Neural progenitor cell (in vitro differentiated cells): ENCODE measurements around the gene AFMID. TPM values are rescaled to one million over a fixed set of nuclear protein-coding genes. Genes with fewer than 3 reads are reported as not detected.
A peak's percentile ranks its signal among the peaks of the same experiment; 100 is the strongest.

Experiments
- DNase-seq: peaks from one replicate; pipeline ENCODE4 v3.0.0-alpha.2; 2016; ENCODE audit warnings: low spot score
- H2AFZ ChIP-seq: fragments of 200-600 bp; sonication (generic); replicated peaks from 2 replicates; pipeline ENCODE4 v1.6.1; 2016; ENCODE audit warnings: antibody characterized with exemption
- H3F3A ChIP-seq: fragments of 200-600 bp; sonication (generic); 2 replicates; pipeline ENCODE4 v1.6.1; 2016; ENCODE audit warnings: antibody characterized with exemption, low read depth
- H3K27ac ChIP-seq: fragments of 200-600 bp; sonication (generic); 2 replicates; pipeline ENCODE4 v1.5.1; 2016; ENCODE audit warnings: mild to moderate bottlenecking
- H3K27me3 ChIP-seq: fragments of 200-600 bp; sonication (generic); 2 replicates; pipeline ENCODE4 v1.6.1; 2016; ENCODE audit warnings: mild to moderate bottlenecking, moderate library complexity
- H3K36me3 ChIP-seq: fragments of 200-600 bp; sonication (generic); 2 replicates; pipeline ENCODE4 v1.5.1; 2016
- H3K4me1 ChIP-seq: fragments of 200-600 bp; sonication (generic); 2 replicates; pipeline ENCODE4 v1.6.1; 2016; ENCODE audit warnings: mixed run types
- H3K4me2 ChIP-seq: fragments of 200-600 bp; sonication (generic); 2 replicates; pipeline ENCODE4 v1.6.1; 2016
- H3K4me3 ChIP-seq: fragments of 200-600 bp; sonication (generic); 2 replicates; pipeline ENCODE4 v1.5.1; 2016
- H3K79me2 ChIP-seq: fragments of 200-600 bp; sonication (generic); 2 replicates; pipeline ENCODE4 v1.6.1; 2016; ENCODE audit warnings: low read depth
- H3K9ac ChIP-seq: fragments of 200-600 bp; sonication (generic); 2 replicates; pipeline ENCODE4 v1.6.1; 2016
- H3K9me3 ChIP-seq: fragments of 200-600 bp; sonication (generic); 2 replicates; pipeline ENCODE4 v1.5.1; 2016; ENCODE audit warnings: low read depth
- H4K20me1 ChIP-seq: fragments of 200-600 bp; sonication (generic); 2 replicates; pipeline ENCODE4 v1.6.1; 2016; ENCODE audit warnings: low read depth
- H3K27ac Mint-ChIP-seq: 3 replicates; pipeline ENCODE4 v1.8.0; 2021; ENCODE audit warnings: mixed read lengths
- H3K27me3 Mint-ChIP-seq: 2 replicates; pipeline ENCODE4 v1.8.0; 2022; ENCODE audit warnings: low read depth, mild to moderate bottlenecking, inconsistent platforms, moderate library complexity, mixed read lengths; ENCODE audit not compliant: insufficient read depth
- H3K36me3 Mint-ChIP-seq: 3 replicates; pipeline ENCODE4 v1.8.0; 2021; ENCODE audit warnings: mixed read lengths
- H3K4me1 Mint-ChIP-seq: 3 replicates; pipeline ENCODE4 v1.8.0; 2021; ENCODE audit warnings: mixed read lengths
- H3K4me3 Mint-ChIP-seq: 3 replicates; pipeline ENCODE4 v1.8.0; 2021; ENCODE audit warnings: mild to moderate bottlenecking, moderate library complexity, mixed read lengths
- H3K9me3 Mint-ChIP-seq: 3 replicates; pipeline ENCODE4 v1.8.0; 2020; ENCODE audit warnings: mixed read lengths
- CTCF ChIP-seq: fragments of 200-600 bp; sonication (generic); IDR thresholded peaks from 2 replicates; pipeline ENCODE4 v1.5.1; 2017; ENCODE audit warnings: antibody characterized with exemption, mild to moderate bottlenecking
- EZH2 ChIP-seq: fragments of 200-600 bp; sonication (generic); IDR thresholded peaks from 2 replicates; pipeline ENCODE4 v1.6.1; 2017; ENCODE audit warnings: antibody characterized with exemption, mild to moderate bottlenecking, moderate library complexity
- EZH2phosphoT487 ChIP-seq: fragments of 200-600 bp; sonication (generic); IDR thresholded peaks from 2 replicates; pipeline ENCODE4 v1.6.1; 2017; ENCODE audit warnings: antibody characterized with exemption
- total RNA-seq: library from RNA; depleted of rRNA; stranded (reverse); fragments of >200 nt; gene quantifications from 2 replicates; pipeline ENCODE4 v1.2.3, GENCODE V29; 2015; ENCODE audit warnings: low replicate concordance

AFMID gene
- total RNA-seq, 1 donor from 2014 or later: 76.8 TPM

- Histone ChIP-seq H3K27me3 (no peaks in the 10 kb centered on the region), H4K20me1 (no peaks in the 10 kb centered on the region), H3K4me1 (no peaks in the 10 kb centered on the region), H2AFZ (no peak overlapping the region), H3K79me2 (no peaks in the 10 kb centered on the region), H3K9me3 (no peaks in the 10 kb centered on the region), H3K4me2 (no peak overlapping the region), H3K27ac (no peak overlapping the region), H3K9ac (no peak overlapping the region), H3K4me3 (no peak overlapping the region), H3K36me3 (no peaks in the 10 kb centered on the region), H3F3A (no peaks in the 10 kb centered on the region)
- TF ChIP-seq EZH2phosphoT487: no peak
- no peak for TF ChIP-seq EZH2
- no peak for TF ChIP-seq CTCF
- no peak overlapping the region for H3K27ac Mint-ChIP-seq
- H3K27me3 Mint-ChIP-seq: peaks cover 4% of the 10 kb centered on the region
- DNase-seq: no peak
- no peaks in the 10 kb centered on the region for H3K4me1 Mint-ChIP-seq
- H3K36me3 Mint-ChIP-seq: no peaks in the 10 kb centered on the region
- H3K9me3 Mint-ChIP-seq: no peaks in the 10 kb centered on the region
- no peak overlapping the region for H3K4me3 Mint-ChIP-seq
These were observed 27.5 kb upstream of the AFMID start for GRCh38 chr17:78159575-78160158.

- H3K36me3 Mint-ChIP-seq: no peaks in the 10 kb centered on the region
- H3K4me1 Mint-ChIP-seq: no peaks in the 10 kb centered on the region
- Histone ChIP-seq H3K9ac (no peak overlapping the region), H3K4me3 (no peak overlapping the region), H3K9me3 (no peaks in the 10 kb centered on the region), H3K79me2 (no peaks in the 10 kb centered on the region), H2AFZ (no peak overlapping the region), H3K36me3 (no peaks in the 10 kb centered on the region), H3K4me1 (peaks cover 3% of the 10 kb centered on the region), H3K27me3 (no peaks in the 10 kb centered on the region), H3K27ac (no peak overlapping the region), H3K4me2 (no peak overlapping the region), H4K20me1 (peaks cover 4% of the 10 kb centered on the region), H3F3A (peaks cover under 1% of the 10 kb centered on the region)
- TF ChIP-seq EZH2 (no peak), EZH2phosphoT487 (no peak)
- no peak for DNase-seq
- H3K27ac Mint-ChIP-seq: peak overlapping the region; percentile 72
- no peaks in the 10 kb centered on the region for H3K27me3 Mint-ChIP-seq
- H3K9me3 Mint-ChIP-seq: no peaks in the 10 kb centered on the region
- H3K4me3 Mint-ChIP-seq: no peak overlapping the region
These were observed 23.0 kb upstream of the AFMID start for GRCh38 chr17:78163881-78164747.

DNA sequence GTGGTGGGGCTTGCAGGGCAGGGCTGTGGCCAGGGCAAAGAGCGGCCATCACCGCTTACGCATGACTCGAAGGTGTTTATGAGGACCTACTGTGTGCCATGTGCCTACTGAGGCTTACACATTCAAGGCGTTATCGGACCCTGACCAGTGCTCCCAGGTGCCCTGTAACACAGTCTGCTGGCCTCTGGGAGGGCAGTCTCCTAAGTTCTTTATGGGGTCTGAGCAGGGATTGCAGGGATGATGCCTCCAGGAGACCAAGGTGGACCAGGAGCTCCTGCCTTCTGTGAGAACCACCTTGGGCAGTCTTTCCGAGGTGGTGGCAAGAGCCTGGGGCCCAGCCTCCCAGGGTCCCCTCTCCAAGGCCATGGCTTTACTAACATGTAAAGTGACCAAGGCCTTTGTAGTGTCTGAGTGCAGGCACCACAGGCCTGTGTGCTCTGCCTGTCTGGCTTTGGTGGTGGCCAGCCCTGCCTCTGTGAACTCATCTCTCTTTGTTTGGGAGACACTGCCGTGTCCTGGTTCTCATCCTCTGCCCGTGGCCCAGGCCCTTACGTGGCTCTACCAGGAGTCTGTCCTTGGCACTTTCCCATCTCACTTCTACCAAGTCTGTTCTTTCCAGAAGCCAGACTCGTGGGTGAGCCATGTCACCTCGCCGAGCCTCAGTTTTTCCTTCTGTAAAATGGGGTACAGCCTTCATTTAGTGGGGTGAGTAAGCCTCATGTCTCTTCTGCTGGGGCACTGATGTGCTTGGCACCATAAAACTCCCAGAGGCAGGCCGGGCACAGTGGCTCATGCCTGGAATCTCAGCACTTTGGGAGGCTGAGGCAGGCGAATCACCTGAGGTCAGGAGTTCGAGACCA, 22.2 kb upstream of the AFMID start:
- H3K36me3 ChIP-seq: no peaks in the 10 kb centered on the region
- H3K27ac ChIP-seq: no peak overlapping the region
- Mint-ChIP-seq H3K4me3 (peak overlapping the region; percentile 13), H3K36me3 (no peaks in the 10 kb centered on the region), H3K9me3 (no peaks in the 10 kb centered on the region), H3K27ac (no peak overlapping the region), H3K27me3 (no peaks in the 10 kb centered on the region), H3K4me1 (no peaks in the 10 kb centered on the region)
- no peak overlapping the region for H3K4me2 ChIP-seq
- no peak for DNase-seq
- H3K27me3 ChIP-seq: no peaks in the 10 kb centered on the region
- no peak overlapping the region for H3K4me3 ChIP-seq
- TF ChIP-seq EZH2phosphoT487 (no peak), EZH2 (no peak), CTCF (no peak)
- no peaks in the 10 kb centered on the region for H3K79me2 ChIP-seq
- H3F3A ChIP-seq: peaks cover 9% of the 10 kb centered on the region
- no peak overlapping the region for H3K9ac ChIP-seq
- H4K20me1 ChIP-seq: peaks cover 12% of the 10 kb centered on the region
- peaks cover 9% of the 10 kb centered on the region for H3K4me1 ChIP-seq
- H3K9me3 ChIP-seq: no peaks in the 10 kb centered on the region
- H2AFZ ChIP-seq: no peak overlapping the region
